HepG2 (cell line): ENCODE data around the gene BMP8A. TPM values are rescaled to one million over a fixed set of nuclear protein-coding genes. Genes with fewer than 3 reads are reported as not detected.

Experiments used
- ATAC-seq: fragments of 200-7000 bp; cut with Tn5 transposase; 3 replicates; pipeline ENCODE4 v1.9.1; 2020; ENCODE audit warnings: mild to moderate bottlenecking, moderate library complexity
- BruUV-seq: library from RNA; stranded (reverse); fragments of 400-500 nt; replicated peaks from 2 replicates; lab custom pipeline; 2021; lab: Mats Ljungman, UMichigan
- CTCF ChIA-PET: fragments of 300-600 bp; formaldehyde crosslinking; extraction: SDS; loops from one replicate; lab custom pipeline; 2021; ENCODE audit warnings: low total read pairs, inconsistent platforms, low intra/inter-chr PET ratio; lab: Yijun Ruan, JAX
- POLR2A ChIA-PET: fragments of 350-600 bp; sonication (Branson Sonifier 250); formaldehyde crosslinking; loops from one replicate; lab custom pipeline; 2020; ENCODE audit warnings: antibody characterized with exemption, inconsistent platforms; lab: Yijun Ruan, JAX
- DNase-seq: peaks from one replicate; pipeline ENCODE4 v3.0.0-alpha.2; 2015; ENCODE audit warnings: low spot score
- FAIRE-seq: peaks from 3 replicates; lab custom pipeline; 2011; peaks lifted over from hg19 to GRCh38; lab: Jason Lieb, UNC
- H2AFZ ChIP-seq: one replicate; pipeline ENCODE4 v1.6.1; 2011; ENCODE audit warnings: low read length, inconsistent platforms
- H3K27ac ChIP-seq: fragments of 300-600 bp; 3 replicates; pipeline ENCODE4 v1.8.0; 2011; ENCODE audit warnings: mixed run types, mild to moderate bottlenecking, mixed read lengths, low read length, inconsistent platforms; ENCODE audit not compliant: insufficient read depth; ENCODE audit errors: extremely low read length
- H3K27me3 ChIP-seq, 2 experiments: fragments of 200-600 bp in 1 of 2; 2 replicates in 1 of 2; 3 replicates in 1 of 2; pipeline versions ENCODE4 v1.6.0 to v1.8.0; 2011; ENCODE audit warnings: low read length in 2 of 2, mild to moderate bottlenecking in 2 of 2, moderate library complexity in 2 of 2, inconsistent platforms in 1 of 2; ENCODE audit not compliant: insufficient read depth in 2 of 2, control insufficient read depth in 1 of 2
- H3K36me3 ChIP-seq, 2 experiments: fragments of 200-600 bp in 1 of 2; replicated peaks in 1 of 2; 2 replicates in 1 of 2; 3 replicates in 1 of 2; pipeline versions ENCODE4 v1.5.1 to v1.8.0; 2011; ENCODE audit warnings: low read length in 2 of 2, inconsistent platforms in 1 of 2; ENCODE audit not compliant: insufficient read depth in 2 of 2, control insufficient read depth in 1 of 2
- H3K4me1 ChIP-seq: 2 replicates; pipeline ENCODE4 v1.5.1; 2012; ENCODE audit warnings: low read length, inconsistent platforms; ENCODE audit not compliant: insufficient read depth
- H3K4me2 ChIP-seq: 2 replicates; pipeline ENCODE4 v1.6.0; 2011; ENCODE audit warnings: low read depth, low read length, inconsistent platforms
- H3K4me3 ChIP-seq, 3 experiments: fragments of 200-600 bp in 1 of 3; sonication (generic), shearing (Covaris generic) in 1 of 3; replicated peaks in 1 of 3; 2 replicates each; pipeline ENCODE4 v1.5.1; 2011 to 2016; ENCODE audit warnings: low read length in 3 of 3, inconsistent platforms in 2 of 3, low read depth in 2 of 3, mild to moderate bottlenecking in 2 of 3, control low read depth in 1 of 3, mixed read lengths in 1 of 3; ENCODE audit not compliant: insufficient read depth in 1 of 3
- H3K79me2 ChIP-seq: one replicate; pipeline ENCODE4 v1.6.1; 2011; ENCODE audit warnings: low read length, inconsistent platforms; ENCODE audit not compliant: insufficient read depth
- H3K9ac ChIP-seq: 2 replicates; pipeline ENCODE4 v1.6.0; 2011; ENCODE audit warnings: mild to moderate bottlenecking, low read depth, low read length, inconsistent platforms; ENCODE audit not compliant: insufficient read depth
- H3K9me3 ChIP-seq: 2 replicates; pipeline ENCODE4 v1.5.1; 2012; ENCODE audit warnings: mild to moderate bottlenecking, low read length
- H4K20me1 ChIP-seq: 2 replicates; pipeline ENCODE4 v1.6.0; 2011; ENCODE audit warnings: inconsistent platforms, mild to moderate bottlenecking, low read length, moderate library complexity; ENCODE audit not compliant: insufficient read depth
- HNRNPUL1 ChIP-seq: fragments of 200-400 bp; formaldehyde crosslinking; IDR thresholded peaks from 2 replicates; pipeline ENCODE4 v1.6.1; 2017; ENCODE audit warnings: low read depth, mild to moderate bottlenecking, low read length, moderate library complexity
- HOXA9 ChIP-seq: sonication (generic); formaldehyde crosslinking; IDR thresholded peaks from 2 replicates; pipeline ENCODE4 v1.8.1; 2022; ENCODE audit warnings: missing genetic modification reagents, mild to moderate bottlenecking, moderate library complexity, borderline replicate concordance
- KAT2B ChIP-seq: fragments of 150-350 bp; IDR thresholded peaks from 2 replicates; pipeline ENCODE4 v1.6.1; 2014; ENCODE audit warnings: low read depth, low read length, borderline replicate concordance
- MEIS2 ChIP-seq: sonication (generic); formaldehyde crosslinking; IDR thresholded peaks from 2 replicates; pipeline ENCODE4 v1.9.0; 2021; ENCODE audit warnings: mild to moderate bottlenecking, missing genetic modification reagents
- NFKBIZ ChIP-seq: IDR thresholded peaks from 2 replicates; pipeline ENCODE4 v1.6.1; 2018; ENCODE audit warnings: missing genetic modification reagents, missing compliant biosample characterization
- NR2F1 ChIP-seq, 2 experiments: fragments of 450-650 bp in 1 of 2; formaldehyde crosslinking in 1 of 2; IDR thresholded peaks; 2 replicates each; pipeline versions ENCODE4 v1.5.0 to v1.6.1; 2016 to 2020; ENCODE audit warnings: mild to moderate bottlenecking in 1 of 2, missing compliant biosample characterization in 1 of 2, missing genetic modification reagents in 1 of 2, moderate library complexity in 1 of 2
- PHB2 ChIP-seq: fragments of 450-650 bp; IDR thresholded peaks from 2 replicates; pipeline ENCODE4 v1.6.1; 2018; ENCODE audit not compliant: partially characterized antibody
- TAF15 ChIP-seq: fragments of 200-400 bp; formaldehyde crosslinking; IDR thresholded peaks from one replicate; pipeline ENCODE4 v1.6.1; 2018; ENCODE audit warnings: mild to moderate bottlenecking, low read depth, low read length; ENCODE audit not compliant: poor library complexity, severe bottlenecking
- ZBTB8A ChIP-seq: sonication (generic); formaldehyde crosslinking; IDR thresholded peaks from 2 replicates; pipeline ENCODE4 v1.4.0; 2020; ENCODE audit warnings: mild to moderate bottlenecking, low read depth, missing genetic modification reagents, borderline replicate concordance
- ZEB1 ChIP-seq: IDR thresholded peaks from 2 replicates; pipeline ENCODE4 v1.6.1; 2012; ENCODE audit warnings: mild to moderate bottlenecking, low read depth, inconsistent platforms; ENCODE audit not compliant: insufficient replicate concordance
- ZFAT ChIP-seq: sonication (generic); formaldehyde crosslinking; conservative IDR thresholded peaks from 2 replicates; pipeline ENCODE4 v1.8.1; 2023; ENCODE audit warnings: missing genetic modification reagents, inconsistent platforms
- ZNF335 ChIP-seq: sonication (generic); formaldehyde crosslinking; IDR thresholded peaks from 2 replicates; pipeline ENCODE4 v1.4.0; 2020; ENCODE audit warnings: missing genetic modification reagents
- ZNF44 ChIP-seq: sonication (generic); formaldehyde crosslinking; IDR thresholded peaks from 2 replicates; pipeline ENCODE4 v1.5.1; 2020; ENCODE audit warnings: mild to moderate bottlenecking, missing genetic modification reagents
- ZNF567 ChIP-seq: sonication (generic); formaldehyde crosslinking; IDR thresholded peaks from 2 replicates; pipeline ENCODE4 v1.8.1; 2023; ENCODE audit warnings: mild to moderate bottlenecking, missing genetic modification reagents, borderline replicate concordance
- WGBS: methylation state at CpG from one replicate; pipeline ENCODE4 v1.1.6; 2017; ENCODE audit warnings: low lambda C conversion rate; 5-methylcytosine and 5-hydroxymethylcytosine counted together
- in situ Hi-C: cut with HindIII; loops from 2 replicates; pipeline ENCODE4 v1.10.0; 2017; ENCODE audit warnings: low pct_unique_long_range_greater_than_20kb; ENCODE audit not compliant: extremely low pct_ligation_motif_present
- intact Hi-C: fragments of 100-400 bp; cut with micrococcal nuclease; formaldehyde crosslinking; loops from one replicate; pipeline ENCODE4 v1.10.0; 2022; ENCODE audit not compliant: unreplicated experiment
- polyA plus RNA-seq, 8 experiments: library from polyadenylated mRNA; depleted of rRNA in 3 of 8; stranded (reverse) in 7 of 8; unstranded in 1 of 8; fragments of >200 nt; fragmentation: Illumina TruSeq in 4 of 8; extraction: Trizol in 4 of 8; gene quantifications; 2 replicates each; pipeline versions ENCODE4 v1.2.1 to v1.2.3, GENCODE V29; 2011 to 2016; ENCODE audit warnings: low read depth in 4 of 8, missing spikeins in 1 of 8, mixed read lengths in 1 of 8; ENCODE audit not compliant: insufficient read depth in 1 of 8
- total RNA-seq, 5 experiments: library from RNA; depleted of rRNA; stranded (reverse); fragments of >200 nt; fragmentation: Illumina TruSeq; extraction: Trizol; gene quantifications; 2 replicates each; pipeline ENCODE4 v1.2.3, GENCODE V29; 2016; ENCODE audit warnings: low read depth in 1 of 5
- TF ChIP-seq, protein P1 (sequence below): sonication (generic); formaldehyde crosslinking; IDR thresholded peaks from 2 replicates; pipeline ENCODE4 v1.5.0; 2020; ENCODE audit warnings: missing genetic modification reagents
- TF ChIP-seq, protein P2 (sequence below): sonication (generic); formaldehyde crosslinking; IDR thresholded peaks from 2 replicates; pipeline ENCODE4 v1.4.0; 2020; ENCODE audit warnings: missing genetic modification reagents, mild to moderate bottlenecking, borderline replicate concordance

Gene BMP8A
- total and polyA plus RNA-seq, 2 of the 13 experiments (the other 11 are each of a cell fraction or from before 2014, with no cell fraction given): 0.05 TPM; not detected in 1

DNA sequence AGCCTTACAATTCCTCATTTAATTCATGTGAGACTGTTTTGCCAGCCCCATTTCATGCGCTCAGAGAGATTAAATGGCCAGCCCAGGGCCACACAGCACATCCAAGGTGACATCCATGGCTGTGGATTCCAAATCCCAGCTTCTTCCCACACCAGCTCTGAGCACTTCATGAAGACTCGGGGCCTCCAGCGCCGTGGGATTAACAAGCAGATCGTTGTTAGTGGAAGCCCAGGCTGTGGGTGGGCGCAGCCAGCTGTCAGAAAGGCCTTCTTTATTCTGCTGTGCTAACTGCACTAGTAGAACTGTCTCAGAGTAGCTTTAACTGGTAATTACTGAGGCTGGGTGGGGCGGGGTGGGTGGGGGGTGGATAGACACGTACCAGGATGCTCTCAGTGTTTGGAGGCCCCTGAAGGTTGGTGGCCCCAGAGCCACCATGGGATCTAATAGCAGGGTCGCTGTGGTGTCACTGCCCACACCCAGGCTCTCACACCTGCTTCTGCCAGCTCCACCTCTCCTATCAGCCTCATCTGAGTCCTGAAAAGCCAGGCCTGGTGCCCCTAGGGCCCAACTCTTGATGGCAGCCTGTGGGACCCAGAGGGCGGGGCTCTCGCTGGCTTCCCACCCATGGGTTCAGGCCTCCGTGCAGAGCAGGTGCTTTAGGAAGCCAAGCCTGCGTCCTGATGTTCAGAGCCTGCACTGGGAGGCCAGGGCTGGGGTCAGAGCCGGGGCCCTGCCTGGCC lies 3.4 kb downstream of the BMP8A start:
- intact Hi-C loops (no loop called here), in situ Hi-C loops (no loop called here)
- ChIA-PET CTCF (no interaction called here), POLR2A (no interaction called here)
- Histone ChIP-seq H3K27ac (no peak overlapping the region), H3K27me3 (peaks cover 10 to 49% of the 10 kb centered on the region in 2 experiments), H3K9ac (no peak overlapping the region), H3K4me2 (no peak overlapping the region), H3K4me3 (no peak overlapping the region), H2AFZ (no peak overlapping the region), H3K36me3 (no peaks in the 10 kb centered on the region), H4K20me1 (no peaks in the 10 kb centered on the region), H3K79me2 (no peaks in the 10 kb centered on the region), H3K9me3 (no peaks in the 10 kb centered on the region), H3K4me1 (peaks cover 20% of the 10 kb centered on the region)
- TF ChIP-seq PHB2: no peak
- no peak for TF ChIP-seq ZNF44 (CRISPR knock-in tag)
- TF ChIP-seq ZFAT (CRISPR knock-in tag): no peak
- TF ChIP-seq, protein P1, sequence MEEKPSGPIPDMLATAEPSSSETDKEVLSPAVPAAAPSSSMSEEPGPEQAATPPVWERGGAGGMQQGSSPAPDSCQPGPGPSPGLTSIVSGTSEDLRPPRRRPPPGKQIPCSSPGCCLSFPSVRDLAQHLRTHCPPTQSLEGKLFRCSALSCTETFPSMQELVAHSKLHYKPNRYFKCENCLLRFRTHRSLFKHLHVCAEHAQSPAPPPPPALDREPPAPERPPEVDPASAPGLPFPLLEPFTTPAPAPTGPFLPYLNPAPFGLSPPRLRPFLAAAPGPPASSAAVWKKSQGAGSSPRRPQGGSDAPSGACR (CRISPR knock-in tag): no peak
- no peak for TF ChIP-seq ZEB1
- no peak for TF ChIP-seq ZBTB8A (CRISPR knock-in tag)
- no peak for TF ChIP-seq MEIS2 (CRISPR knock-in tag)
- TF ChIP-seq HNRNPUL1: no peak
- TF ChIP-seq NR2F1 (CRISPR knock-in tag; IDR thresholded peaks at IDR 0.05): no peak
- TF ChIP-seq HOXA9 (CRISPR knock-in tag): no peak
- no peak for TF ChIP-seq ZNF335 (CRISPR knock-in tag)
- TF ChIP-seq, protein P2, sequence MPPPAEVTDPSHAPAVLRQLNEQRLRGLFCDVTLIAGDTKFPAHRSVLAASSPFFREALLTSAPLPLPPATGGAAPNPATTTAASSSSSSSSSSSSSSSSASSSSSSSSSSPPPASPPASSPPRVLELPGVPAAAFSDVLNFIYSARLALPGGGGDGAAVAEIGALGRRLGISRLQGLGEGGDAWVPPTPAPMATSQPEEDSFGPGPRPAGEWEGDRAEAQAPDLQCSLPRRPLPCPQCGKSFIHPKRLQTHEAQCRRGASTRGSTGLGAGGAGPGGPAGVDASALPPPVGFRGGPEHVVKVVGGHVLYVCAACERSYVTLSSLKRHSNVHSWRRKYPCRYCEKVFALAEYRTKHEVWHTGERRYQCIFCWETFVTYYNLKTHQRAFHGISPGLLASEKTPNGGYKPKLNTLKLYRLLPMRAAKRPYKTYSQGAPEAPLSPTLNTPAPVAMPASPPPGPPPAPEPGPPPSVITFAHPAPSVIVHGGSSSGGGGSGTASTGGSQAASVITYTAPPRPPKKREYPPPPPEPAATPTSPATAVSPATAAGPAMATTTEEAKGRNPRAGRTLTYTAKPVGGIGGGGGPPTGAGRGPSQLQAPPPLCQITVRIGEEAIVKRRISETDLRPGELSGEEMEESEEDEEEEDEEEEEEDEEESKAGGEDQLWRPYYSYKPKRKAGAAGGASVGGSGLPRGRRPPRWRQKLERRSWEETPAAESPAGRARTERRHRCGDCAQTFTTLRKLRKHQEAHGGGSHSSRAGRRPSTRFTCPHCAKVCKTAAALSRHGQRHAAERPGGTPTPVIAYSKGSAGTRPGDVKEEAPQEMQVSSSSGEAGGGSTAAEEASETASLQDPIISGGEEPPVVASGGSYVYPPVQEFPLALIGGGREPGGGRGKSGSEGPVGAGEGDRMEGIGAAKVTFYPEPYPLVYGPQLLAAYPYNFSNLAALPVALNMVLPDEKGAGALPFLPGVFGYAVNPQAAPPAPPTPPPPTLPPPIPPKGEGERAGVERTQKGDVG: no peak
- TF ChIP-seq TAF15: no peak
- no peak for TF ChIP-seq ZNF567 (CRISPR knock-in tag)
- TF ChIP-seq NFKBIZ: no peak
- TF ChIP-seq KAT2B: no peak
- ATAC-seq (no peak), FAIRE-seq (no peak), DNase-seq (no peak)
- 76% methylated on average over 6 of the region's 14 CpGs for WGBS
- BruUV-seq: no TSS peak
